Ectodermal cell (in vitro differentiated cells): ENCODE results near the gene TMEM69.
"Not testable (repeated sequence)": the region's sequence is repeated elsewhere in the genome, so short reads cannot be mapped to it uniquely, and the experiment has no call there.

Experiments
- H3K27ac ChIP-seq: 2 replicates; pipeline ENCODE4 v1.7.0; 2013; ENCODE audit warnings: mild to moderate bottlenecking, low read depth, low read length; ENCODE audit not compliant: insufficient read depth, poor library complexity, severe bottlenecking
- H3K27me3 ChIP-seq: 2 replicates; pipeline ENCODE4 v1.7.0; 2013; ENCODE audit warnings: mild to moderate bottlenecking, low read length; ENCODE audit not compliant: insufficient read depth, control insufficient read depth, poor library complexity, severe bottlenecking
- H3K36me3 ChIP-seq: one replicate; pipeline ENCODE4 v1.7.0; 2013; ENCODE audit warnings: low read length; ENCODE audit not compliant: control insufficient read depth, insufficient read depth
- H3K4me1 ChIP-seq: one replicate; pipeline ENCODE4 v1.7.0; 2013; ENCODE audit warnings: low read length; ENCODE audit not compliant: control insufficient read depth, insufficient read depth
- H3K4me3 ChIP-seq: 2 replicates; pipeline ENCODE4 v1.7.0; 2013; ENCODE audit warnings: low read depth, low read length, control low read depth; ENCODE audit not compliant: insufficient read depth
- H3K9me3 ChIP-seq: 2 replicates; pipeline ENCODE4 v1.7.0; 2013; ENCODE audit warnings: mild to moderate bottlenecking, low read length, moderate library complexity; ENCODE audit not compliant: control insufficient read depth
- WGBS, 2 experiments: methylation state at CpG; one replicate each; pipeline ENCODE4 v1.1.7; 2013; ENCODE audit warnings: missing lambda C conversion rate in 2 of 2; 5-methylcytosine and 5-hydroxymethylcytosine counted together

Gene TMEM69

GRCh38 chr1:45694823-45695222 is 6.8 kb downstream of the TMEM69 start:
- WGBS, 2 experiments = 95 to 97% methylated on average over 7 of the region's 7 CpGs
- H3K9me3 ChIP-seq = no peaks in the 10 kb centered on the region
- no peaks in the 10 kb centered on the region for H3K4me1 ChIP-seq
- H3K4me3 ChIP-seq = no peak overlapping the region
- H3K27me3 ChIP-seq = no peaks in the 10 kb centered on the region
- peaks cover 8% of the 10 kb centered on the region for H3K36me3 ChIP-seq
- no peak overlapping the region for H3K27ac ChIP-seq

GRCh38 chr1:45704637-45705036 is 16.7 kb downstream of the TMEM69 start:
- H3K4me3 ChIP-seq = no peak overlapping the region
- no peak overlapping the region for H3K27ac ChIP-seq
- no peaks in the 10 kb centered on the region for H3K27me3 ChIP-seq
- WGBS, 2 experiments = 93 to 97% methylated on average over 1 of the region's 1 CpG
- no peaks in the 10 kb centered on the region for H3K4me1 ChIP-seq
- H3K36me3 ChIP-seq = no peaks in the 10 kb centered on the region
- no peaks in the 10 kb centered on the region for H3K9me3 ChIP-seq

GRCh38 chr1:45713711-45714110 is 25.7 kb downstream of the TMEM69 start:
- no peak overlapping the region for H3K4me3 ChIP-seq
- no peaks in the 10 kb centered on the region for H3K4me1 ChIP-seq
- WGBS, 2 experiments = 88 to 90% methylated on average over 3 of the region's 3 CpGs

GRCh38 chr1:45716700-45717099 is 28.7 kb downstream of the TMEM69 start:
- Histone ChIP-seq H3K9me3 (no peaks in the 10 kb centered on the region), H3K4me3 (no peak overlapping the region), H3K27me3 (no peaks in the 10 kb centered on the region), H3K36me3 (no peaks in the 10 kb centered on the region), H3K27ac (no peak overlapping the region), H3K4me1 (no peaks in the 10 kb centered on the region)
- WGBS, 2 experiments = 91 to 93% methylated on average over 2 of the region's 3 CpGs

More at GRCh38 chr1:45713711-45714110, 25.7 kb downstream of the TMEM69 start:
- Histone ChIP-seq H3K9me3 (no peaks in the 10 kb centered on the region), H3K36me3 (no peaks in the 10 kb centered on the region), H3K27me3 (no peaks in the 10 kb centered on the region), H3K27ac (no peak overlapping the region)

- H3K9me3 ChIP-seq, H3K4me3 ChIP-seq, H3K27ac ChIP-seq, H3K4me1 ChIP-seq, H3K36me3 ChIP-seq, H3K27me3 ChIP-seq: not testable (repeated sequence)
- 85 to 89% methylated on average over 8 of the region's 8 CpGs for WGBS, 2 experiments
Observed at GRCh38 chr1:45717386-45717785, 29.4 kb downstream of the TMEM69 start.

GRCh38 chr1:45718289-45718688 is 30.3 kb downstream of the TMEM69 start:
- 95 to 97% methylated on average over 1 of the region's 1 CpG for WGBS, 2 experiments
- Histone ChIP-seq H3K4me1 (no peaks in the 10 kb centered on the region), H3K27me3 (no peaks in the 10 kb centered on the region), H3K9me3 (no peaks in the 10 kb centered on the region), H3K36me3 (no peaks in the 10 kb centered on the region), H3K27ac (no peak overlapping the region), H3K4me3 (no peak overlapping the region)

GRCh38 chr1:45721207-45721606 is 33.2 kb downstream of the TMEM69 start:
- no peaks in the 10 kb centered on the region for H3K27me3 ChIP-seq
- no peak overlapping the region for H3K4me3 ChIP-seq
- H3K4me1 ChIP-seq = no peaks in the 10 kb centered on the region
- WGBS, 2 experiments = 97% methylated on average over 1 of the region's 1 CpG
- no peak overlapping the region for H3K27ac ChIP-seq
- no peaks in the 10 kb centered on the region for H3K36me3 ChIP-seq
- no peaks in the 10 kb centered on the region for H3K9me3 ChIP-seq

GRCh38 chr1:45722809-45723208 is 34.8 kb downstream of the TMEM69 start:
- Histone ChIP-seq H3K27me3 (no peaks in the 10 kb centered on the region), H3K4me1 (no peaks in the 10 kb centered on the region), H3K9me3 (no peaks in the 10 kb centered on the region), H3K4me3 (no peak overlapping the region), H3K27ac (no peak overlapping the region), H3K36me3 (no peaks in the 10 kb centered on the region)
- WGBS, 2 experiments = 94 to 100% methylated on average over 2 of the region's 3 CpGs

GRCh38 chr1:45723248-45723930 is 35.4 kb downstream of the TMEM69 start:
- no peaks in the 10 kb centered on the region for H3K4me1 ChIP-seq
- H3K36me3 ChIP-seq = no peaks in the 10 kb centered on the region
- no peak overlapping the region for H3K27ac ChIP-seq
- no peaks in the 10 kb centered on the region for H3K9me3 ChIP-seq
- no peaks in the 10 kb centered on the region for H3K27me3 ChIP-seq
- H3K4me3 ChIP-seq = no peak overlapping the region

- H3K27me3 ChIP-seq, H3K27ac ChIP-seq, H3K9me3 ChIP-seq, H3K4me3 ChIP-seq, H3K4me1 ChIP-seq, H3K36me3 ChIP-seq: not testable (repeated sequence)
- WGBS, 2 experiments = 95 to 100% methylated on average over 8 of the region's 9 CpGs
Observed at GRCh38 chr1:45726007-45726406, 38.0 kb downstream of the TMEM69 start.
